GM19328 (cell line): ENCODE data around the gene CCDC121.
"Not testable (repeated sequence)": the region's sequence is repeated elsewhere in the genome, so short reads cannot be mapped to it uniquely, and the experiment has no call there.

Source experiments
- ATAC-seq: cut with Tn5 transposase; IDR thresholded peaks from one replicate; pipeline ENCODE4 v1.9.1; 2021; ENCODE audit warnings: mild to moderate bottlenecking, moderate library complexity; ENCODE audit not compliant: unreplicated experiment

The CCDC121 gene

GRCh38 chr2:27638037-27638637 lies 9.3 kb upstream of the CCDC121 start:
- no peak for ATAC-seq

DNA sequence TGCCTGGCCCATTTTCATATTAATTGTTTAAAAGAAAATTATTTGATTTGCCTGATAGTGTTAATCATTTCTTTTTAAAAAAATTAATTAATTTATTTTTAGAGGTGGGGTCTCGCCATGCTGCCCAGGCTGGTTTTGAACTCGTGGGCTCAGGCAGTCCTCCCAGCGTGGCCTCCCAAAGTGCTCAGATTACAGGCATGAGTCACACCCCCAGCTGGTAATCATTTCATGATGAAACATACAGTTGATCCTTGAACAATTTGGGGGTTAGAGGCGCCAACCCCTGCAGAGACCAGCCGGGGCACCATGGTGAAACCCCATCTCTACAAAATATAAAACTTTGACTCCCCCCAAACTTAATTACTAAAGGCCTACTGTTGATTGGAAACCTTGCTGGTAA lies 8.0 kb upstream of the CCDC121 start:
- ATAC-seq: no peak

GRCh38 chr2:27634291-27634690 lies 5.5 kb upstream of the CCDC121 start:
- ATAC-seq: no peak

DNA sequence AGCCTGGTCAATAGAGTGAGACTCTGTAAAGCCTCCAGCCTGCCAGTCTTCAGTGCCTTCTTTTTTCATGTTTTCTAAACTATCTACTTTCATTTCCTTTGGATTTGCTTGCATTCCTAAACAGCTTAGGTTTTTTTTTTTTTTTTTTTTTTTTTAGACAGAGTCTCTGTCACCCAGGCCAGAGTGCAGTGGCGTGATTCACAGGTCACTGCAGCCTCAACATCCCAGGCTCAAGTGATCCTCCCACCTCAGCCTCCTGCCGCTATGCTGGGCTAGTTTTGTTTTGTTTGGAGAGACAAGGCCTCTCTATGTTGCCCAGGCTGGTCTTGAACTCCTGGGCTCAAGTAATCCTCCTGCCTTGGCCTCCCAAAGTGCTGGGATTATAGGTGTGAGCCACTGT lies 1.4 kb upstream of the CCDC121 start:
- ATAC-seq: not testable (repeated sequence)

DNA sequence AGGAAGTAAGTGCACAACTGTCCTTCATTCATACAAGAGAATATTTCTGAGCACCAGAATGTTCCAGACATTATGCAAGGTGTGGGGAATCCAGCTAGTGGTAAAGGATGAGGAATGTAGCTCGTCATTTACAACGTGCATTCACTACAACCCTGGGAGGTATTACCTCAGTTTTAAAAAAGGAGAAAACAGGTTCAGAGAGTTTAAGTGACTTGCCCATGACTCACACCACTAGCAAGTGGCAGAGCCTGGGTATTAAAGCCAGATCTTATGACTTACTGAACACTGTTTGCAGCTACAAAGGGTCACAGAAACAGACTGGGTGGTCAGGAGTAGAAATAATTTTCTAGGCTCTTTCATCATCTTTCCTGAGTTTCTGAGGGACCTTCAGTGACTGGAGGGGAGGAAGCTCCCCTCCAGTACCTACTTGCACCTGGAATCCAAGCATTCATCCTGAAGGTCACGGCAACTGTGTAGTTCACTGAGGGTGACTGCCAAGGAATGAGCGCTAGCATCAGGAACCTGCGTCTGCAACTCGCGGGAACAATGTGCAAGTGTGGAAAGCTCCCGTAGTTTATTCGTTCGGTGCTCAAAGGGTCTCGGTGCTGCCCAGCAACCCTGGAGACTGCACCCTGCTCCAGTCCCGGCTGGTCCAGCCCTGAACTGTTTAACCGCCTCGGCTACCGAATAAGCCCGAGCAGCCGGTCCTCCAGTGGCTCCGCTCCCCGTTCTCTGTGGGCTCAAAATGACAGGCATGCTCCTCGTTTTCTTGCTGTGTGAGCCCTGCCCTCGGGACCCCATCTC lies 647 bp downstream of the CCDC121 start:
- peak; percentile 23 for ATAC-seq

DNA sequence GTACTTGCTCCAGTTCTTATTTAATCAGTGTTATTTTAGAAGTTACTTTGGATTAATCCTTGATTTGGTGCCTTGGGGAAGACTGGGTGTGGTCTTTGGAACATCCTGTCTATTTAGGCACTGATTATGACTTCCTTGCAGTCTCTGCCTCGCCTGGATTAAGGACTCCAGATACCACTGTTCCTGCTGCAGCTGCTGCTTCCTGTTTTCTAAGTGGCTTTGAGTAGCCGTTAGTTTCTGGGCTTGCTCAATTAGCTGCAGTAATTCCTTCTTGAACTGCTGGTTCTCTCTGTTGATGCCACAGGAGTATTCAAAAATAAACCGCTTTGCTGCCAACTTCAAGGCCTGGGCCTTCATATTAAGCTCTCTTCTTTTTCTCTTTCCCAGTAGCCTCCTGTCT lies 1.9 kb downstream of the CCDC121 start:
- not testable (repeated sequence) for ATAC-seq

- not testable (repeated sequence) for ATAC-seq
These were observed 2.5 kb downstream of the CCDC121 start for GRCh38 chr2:27626323-27626722.

- ATAC-seq: no peak
These were observed 3.9 kb downstream of the CCDC121 start for GRCh38 chr2:27624943-27625342.

- ATAC-seq: no peak
These were observed 5.9 kb downstream of the CCDC121 start for GRCh38 chr2:27622921-27623384.

DNA sequence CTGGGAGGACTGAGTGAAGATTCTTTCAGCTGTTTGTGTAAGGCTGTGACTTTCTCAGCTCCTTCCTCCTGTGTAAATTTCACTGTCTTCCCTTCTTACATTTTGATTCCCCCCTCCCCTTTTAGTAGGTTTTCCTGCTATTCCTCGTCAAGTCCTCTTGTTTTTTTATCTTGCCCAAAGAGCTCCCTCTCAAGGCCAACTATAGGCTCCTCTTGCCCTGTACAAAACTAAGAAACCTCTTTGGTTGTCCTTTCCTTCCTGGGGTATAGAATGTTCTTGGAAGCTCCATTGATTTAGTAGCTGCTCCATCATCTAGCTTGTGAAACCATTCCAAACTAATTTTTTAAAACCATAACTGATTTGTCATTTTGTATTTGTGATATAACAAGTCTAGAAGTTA lies 7.3 kb downstream of the CCDC121 start:
- no peak for ATAC-seq

- ATAC-seq: no peak
These were observed 13.5 kb downstream of the CCDC121 start for GRCh38 chr2:27615316-27615715.

GRCh38 chr2:27613985-27614384 lies 14.8 kb downstream of the CCDC121 start:
- ATAC-seq: no peak

GRCh38 chr2:27606611-27607010 lies 22.2 kb downstream of the CCDC121 start:
- ATAC-seq: no peak

GRCh38 chr2:27596627-27597026 lies 32.2 kb downstream of the CCDC121 start:
- no peak for ATAC-seq

- ATAC-seq: not testable (repeated sequence)
These were observed 33.4 kb downstream of the CCDC121 start for GRCh38 chr2:27595412-27595811.

GRCh38 chr2:27594020-27594703 lies 34.6 kb downstream of the CCDC121 start:
- not testable (repeated sequence) for ATAC-seq

GRCh38 chr2:27593240-27593639 lies 35.6 kb downstream of the CCDC121 start:
- ATAC-seq: no peak

GRCh38 chr2:27591745-27592144 lies 37.1 kb downstream of the CCDC121 start:
- ATAC-seq: no peak

- no peak for ATAC-seq
These were observed 40.5 kb downstream of the CCDC121 start for GRCh38 chr2:27588308-27588707.

GRCh38 chr2:27587025-27587424 lies 41.8 kb downstream of the CCDC121 start:
- no peak for ATAC-seq

DNA sequence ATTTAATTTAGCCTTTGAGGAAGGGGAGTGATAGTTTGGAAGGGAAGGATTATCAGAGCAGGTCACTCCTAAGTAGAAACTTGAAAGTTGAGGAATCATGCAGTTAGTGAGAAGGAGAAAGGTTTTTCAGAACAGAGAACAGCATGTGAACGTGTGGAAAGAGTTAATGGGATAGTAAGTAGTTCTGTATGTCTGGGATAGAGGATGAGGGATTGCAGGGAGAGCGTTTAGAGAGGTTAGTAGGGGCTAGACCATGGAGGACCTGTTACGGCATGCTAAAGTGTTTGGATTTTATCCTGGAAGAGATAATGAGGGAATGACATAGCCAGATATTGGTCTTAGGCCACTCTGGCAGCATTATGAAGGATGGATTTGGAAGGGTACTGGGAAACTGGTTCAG lies 44.2 kb downstream of the CCDC121 start:
- no peak for ATAC-seq

DNA sequence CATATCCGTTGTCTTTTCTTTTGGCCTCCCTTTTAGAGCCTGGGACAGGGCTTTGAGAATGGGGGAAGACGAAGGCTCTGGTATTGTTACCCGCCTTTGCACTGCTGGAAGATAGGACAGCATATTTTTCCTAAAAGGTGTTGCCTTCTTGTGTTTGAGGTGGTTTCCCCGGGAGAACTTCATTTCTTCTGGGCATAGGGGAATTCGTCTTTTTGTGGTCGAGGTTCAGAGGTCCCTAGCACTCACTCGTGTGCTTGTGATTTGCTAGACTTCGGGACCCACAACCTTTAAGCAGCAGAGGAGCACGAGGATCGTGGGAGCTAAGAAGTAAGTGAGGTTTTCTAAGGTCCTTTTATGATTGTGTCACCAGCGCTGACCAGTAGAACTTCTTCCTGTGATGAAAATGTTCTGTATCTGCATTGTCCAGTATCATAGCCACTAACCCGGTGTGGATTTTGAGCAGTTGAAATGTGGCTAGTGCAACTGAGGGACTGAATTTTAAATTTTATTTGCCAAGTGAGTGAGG lies 45.4 kb downstream of the CCDC121 start:
- peak; percentile 6 for ATAC-seq
